ENCODE results near the gene ZC3H12D. TPM values are rescaled to one million over a fixed set of nuclear protein-coding genes. Genes with fewer than 3 reads are reported as not detected.

The ZC3H12D gene
- total RNA-seq, 4 donors from 2014 or later = 0.63 to 5.8 (median 0.87) TPM

DNA sequence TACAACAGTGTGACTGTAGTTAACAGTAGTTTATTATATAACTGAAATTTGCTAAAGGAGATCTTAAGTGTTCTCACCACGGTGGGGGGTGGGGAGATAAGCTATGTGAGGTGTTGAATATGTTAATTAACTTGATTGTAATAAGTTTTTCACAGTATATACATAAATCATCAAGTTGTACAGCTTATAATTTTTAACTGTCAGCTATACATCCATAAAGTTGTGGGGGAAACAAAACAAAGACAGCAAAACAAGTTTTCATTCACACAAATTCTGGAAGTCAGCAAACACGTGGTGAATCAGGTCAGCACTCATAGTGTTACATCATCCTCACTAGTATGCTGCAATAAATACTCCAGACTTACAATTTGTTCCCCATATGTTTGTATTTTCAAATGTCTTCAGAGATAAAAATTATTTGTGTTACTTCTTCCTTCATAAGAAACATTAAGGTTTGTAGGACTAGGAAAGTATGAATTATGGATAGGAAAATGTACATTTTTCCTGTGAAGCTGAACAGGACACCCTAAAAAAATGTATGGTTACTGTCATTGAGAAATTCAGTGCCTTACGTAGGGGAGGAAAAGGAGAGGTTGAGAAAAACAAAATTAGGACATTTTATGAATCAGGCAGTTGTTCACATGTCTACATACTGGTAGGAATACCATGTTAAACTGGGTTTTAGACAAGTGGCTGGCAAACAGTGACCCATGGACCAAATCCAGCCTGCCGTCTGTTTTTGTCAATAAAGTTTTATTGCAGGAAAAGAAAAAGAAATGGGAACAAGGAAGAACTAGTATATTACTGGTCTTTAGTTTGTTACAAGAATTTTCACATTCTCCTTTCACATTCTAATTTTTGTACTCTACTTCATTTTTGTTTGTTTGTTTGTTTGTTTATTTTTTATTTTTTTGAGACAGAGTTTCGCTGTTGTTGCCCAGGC, 78.7 kb downstream of the ZC3H12D start:
- H3K36me3 ChIP-seq = peaks cover 11 to 39% (median 22%) of the 10 kb centered on the region in 4 donors
- H3K27ac ChIP-seq (replicated peaks in 1 of 4) = no peak overlapping the region
- WGBS = 81% methylated on average over 5 of the region's 5 CpGs
- H3K27me3 ChIP-seq = no peaks in the 10 kb centered on the region
- TF ChIP-seq EP300 (IDR thresholded peaks at IDR 0.05) (no peak), POLR2A (IDR thresholded peaks at IDR 0.05; ENCODE audit: low read depth) (no peak), POLR2AphosphoS5 (IDR thresholded peaks at IDR 0.05) (no peak)
- TF ChIP-seq, protein P1, sequence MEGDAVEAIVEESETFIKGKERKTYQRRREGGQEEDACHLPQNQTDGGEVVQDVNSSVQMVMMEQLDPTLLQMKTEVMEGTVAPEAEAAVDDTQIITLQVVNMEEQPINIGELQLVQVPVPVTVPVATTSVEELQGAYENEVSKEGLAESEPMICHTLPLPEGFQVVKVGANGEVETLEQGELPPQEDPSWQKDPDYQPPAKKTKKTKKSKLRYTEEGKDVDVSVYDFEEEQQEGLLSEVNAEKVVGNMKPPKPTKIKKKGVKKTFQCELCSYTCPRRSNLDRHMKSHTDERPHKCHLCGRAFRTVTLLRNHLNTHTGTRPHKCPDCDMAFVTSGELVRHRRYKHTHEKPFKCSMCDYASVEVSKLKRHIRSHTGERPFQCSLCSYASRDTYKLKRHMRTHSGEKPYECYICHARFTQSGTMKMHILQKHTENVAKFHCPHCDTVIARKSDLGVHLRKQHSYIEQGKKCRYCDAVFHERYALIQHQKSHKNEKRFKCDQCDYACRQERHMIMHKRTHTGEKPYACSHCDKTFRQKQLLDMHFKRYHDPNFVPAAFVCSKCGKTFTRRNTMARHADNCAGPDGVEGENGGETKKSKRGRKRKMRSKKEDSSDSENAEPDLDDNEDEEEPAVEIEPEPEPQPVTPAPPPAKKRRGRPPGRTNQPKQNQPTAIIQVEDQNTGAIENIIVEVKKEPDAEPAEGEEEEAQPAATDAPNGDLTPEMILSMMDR (IDR thresholded peaks at IDR 0.05) = no peak
- no peak overlapping the region for H3K4me3 ChIP-seq
- no peak for DNase-seq (ENCODE audit: extremely low spot score)
- H3K9me3 ChIP-seq = no peaks in the 10 kb centered on the region
- intact Hi-C loops (cut with DNase I) = no loop called here
- peaks cover 0 to 5% (median 0%) of the 10 kb centered on the region in 4 donors for H3K4me1 ChIP-seq

DNA sequence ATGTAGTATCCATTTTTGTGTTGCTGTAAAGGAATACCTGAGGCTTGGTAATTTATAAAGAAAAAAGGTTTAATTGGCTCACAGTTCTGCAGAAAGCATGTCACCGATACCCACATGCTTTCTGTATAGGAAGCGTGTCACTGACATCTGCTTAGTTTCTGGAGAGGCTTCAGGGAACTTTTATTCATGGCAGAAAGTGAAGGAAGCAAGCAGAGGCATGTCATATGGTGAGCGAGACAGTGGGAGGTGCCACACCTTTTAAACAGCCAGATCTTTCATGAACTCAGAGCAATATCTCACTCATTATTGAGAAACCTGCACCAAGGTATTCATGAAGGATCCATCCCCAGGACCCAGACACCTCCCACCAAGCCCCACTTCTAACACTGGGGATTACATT, 81.3 kb downstream of the ZC3H12D start:
- 96% methylated on average over 3 of the region's 3 CpGs for WGBS
- no peaks in the 10 kb centered on the region for H3K4me1 ChIP-seq
- no peaks in the 10 kb centered on the region for H3K9me3 ChIP-seq
- intact Hi-C loops (cut with DNase I) = no loop called here
- H3K4me3 ChIP-seq = no peak overlapping the region
- no peaks in the 10 kb centered on the region for H3K27me3 ChIP-seq
- peaks cover 15 to 42% (median 29%) of the 10 kb centered on the region in 4 donors for H3K36me3 ChIP-seq
- TF ChIP-seq POLR2A (IDR thresholded peaks at IDR 0.05; ENCODE audit: low read depth) (no peak), POLR2AphosphoS5 (IDR thresholded peaks at IDR 0.05) (no peak)
- TF ChIP-seq, protein P1 (IDR thresholded peaks at IDR 0.05) = no peak
- DNase-seq (ENCODE audit: extremely low spot score) = no peak
- H3K27ac ChIP-seq (replicated peaks in 1 of 4) = no peak overlapping the region

DNA sequence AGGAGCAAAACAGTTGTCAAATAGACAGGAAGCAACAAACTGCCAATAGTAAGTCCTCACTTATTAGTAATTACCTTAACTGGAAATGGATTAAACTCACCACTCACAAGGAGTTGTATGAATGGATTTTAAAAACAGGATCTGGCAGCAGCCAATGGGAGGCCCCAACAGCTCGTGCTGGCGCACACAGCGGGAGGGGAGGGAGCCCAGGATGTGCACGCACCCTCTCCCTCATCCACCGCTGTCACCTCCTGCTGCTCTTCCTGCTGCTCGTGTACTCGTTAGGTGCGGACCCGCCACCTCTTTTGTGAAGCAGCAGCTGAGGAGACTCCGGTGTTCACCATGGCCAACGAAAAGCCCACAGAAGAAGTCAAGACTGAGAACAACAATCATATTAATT, 84.8 kb downstream of the ZC3H12D start, which contains the start of gene SUMO4:
TSS of gene SUMO4 (plus strand) at position 213 of the 400 bp plus-strand sequence. CDS start at position 343, 130 bp downstream.
- no peaks in the 10 kb centered on the region for H3K27me3 ChIP-seq
- peaks cover 12 to 47% (median 30%) of the 10 kb centered on the region in 4 donors for H3K36me3 ChIP-seq
- 98% methylated on average over 10 of the region's 11 CpGs for WGBS
- no peak within 1 kb of the TSS for H3K27ac ChIP-seq (replicated peaks in 1 of 4)
- intact Hi-C loops (cut with DNase I) = no loop called here
- DNase-seq (ENCODE audit: extremely low spot score) = no peak
- no peaks in the 10 kb centered on the region for H3K9me3 ChIP-seq
- TF ChIP-seq POLR2AphosphoS5 (IDR thresholded peaks at IDR 0.05) (no peak), EP300 (IDR thresholded peaks at IDR 0.05) (no peak), POLR2A (IDR thresholded peaks at IDR 0.05; ENCODE audit: low read depth) (no peak)
- TF ChIP-seq, protein P1 (IDR thresholded peaks at IDR 0.05) = no peak
- peaks cover 0 to 3% (median 0%) of the 10 kb centered on the region in 4 donors for H3K4me1 ChIP-seq
- H3K4me3 ChIP-seq = no peak within 1 kb of the TSS

DNA sequence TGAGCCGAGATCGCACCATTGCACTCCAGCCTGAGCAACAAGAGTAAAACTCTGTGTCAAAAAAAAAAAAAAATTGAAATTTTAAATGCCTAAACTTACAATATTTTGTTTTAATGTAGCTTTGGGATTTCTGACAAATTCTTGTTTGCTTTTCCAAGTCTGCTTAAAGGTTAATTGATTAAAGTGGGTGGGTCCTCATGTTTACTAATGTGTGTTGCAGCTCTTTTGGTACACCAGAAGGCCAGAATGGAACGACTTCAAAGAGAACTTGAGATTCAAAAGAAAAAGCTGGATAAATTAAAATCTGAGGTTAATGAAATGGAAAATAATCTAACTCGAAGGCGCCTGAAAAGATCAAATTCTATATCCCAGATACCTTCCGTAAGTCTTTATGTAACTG, 87.4 kb downstream of the ZC3H12D start:
- Histone ChIP-seq H3K27ac (replicated peaks in 1 of 4) (no peak overlapping the region), H3K4me3 (no peak overlapping the region), H3K36me3 (peaks cover 12 to 36% (median 23%) of the 10 kb centered on the region in 4 donors), H3K27me3 (no peaks in the 10 kb centered on the region), H3K9me3 (no peaks in the 10 kb centered on the region), H3K4me1 (peaks cover 0 to 9% (median 6%) of the 10 kb centered on the region in 4 donors)
- DNase-seq (ENCODE audit: extremely low spot score) = no peak
- intact Hi-C loops (cut with DNase I) = no loop called here
- WGBS = 96% methylated on average over 6 of the region's 6 CpGs
- TF ChIP-seq, protein P1 (IDR thresholded peaks at IDR 0.05) = no peak
- TF ChIP-seq POLR2A (IDR thresholded peaks at IDR 0.05; ENCODE audit: low read depth) = no peak
- TF ChIP-seq EP300 (IDR thresholded peaks at IDR 0.05) = no peak
- TF ChIP-seq POLR2AphosphoS5 (IDR thresholded peaks at IDR 0.05) = no peak

Small RNA genes lying within 50 kb of the gene (small RNA-seq; reads per million reads assigned to genes)
- 0 reads per million in 3 donors for gene RNU7-3P

Other genes with a start within 250 kb of the ZC3H12D start
- 10 to 100 TPM; 80.2 to 98.8 (median 91.2) TPM for gene TAB2, start 167.3 kb downstream of the ZC3H12D start, total RNA-seq
- 1 to 10 TPM in 2 of 4 donors, under 1 TPM in 2; 0.58 to 2.1 (median 1.0) TPM for gene SUMO4, start 84.8 kb downstream of the ZC3H12D start, total RNA-seq
- 10 to 100 TPM; 22.1 to 30.2 (median 26.1) TPM for gene PPIL4, start 61.0 kb upstream of the ZC3H12D start, total RNA-seq
- 10 to 100 TPM; 53.7 to 71.8 (median 57.0) TPM for gene GINM1, start 81.4 kb upstream of the ZC3H12D start, total RNA-seq
- gene KATNA1, start 163.7 kb upstream of the ZC3H12D start, total RNA-seq = 10 to 100 TPM; 15.8 to 24.5 (median 20.2) TPM
- gene LATS1, start 233.1 kb upstream of the ZC3H12D start, total RNA-seq = 10 to 100 TPM; 27.0 to 33.6 (median 30.1) TPM